ENCODE data around the gene CTBP1.

CTBP1 gene

GRCh38 chr4:1210971-1211370 lies 38.0 kb downstream of the CTBP1 start:
- DNase-seq (ENCODE audit: low read depth in 3 of 3) = no peak

GRCh38 chr4:1210241-1210841 lies 38.6 kb downstream of the CTBP1 start:
- no peak for DNase-seq (ENCODE audit: low read depth in 3 of 3)

GRCh38 chr4:1209821-1210220 lies 39.1 kb downstream of the CTBP1 start:
- no peak for DNase-seq (ENCODE audit: low read depth in 3 of 3)

GRCh38 chr4:1208970-1209704 lies 39.8 kb downstream of the CTBP1 start:
- DNase-seq (ENCODE audit: low read depth in 3 of 3) = no peak

GRCh38 chr4:1208266-1208961 lies 40.5 kb downstream of the CTBP1 start:
- no peak for DNase-seq (ENCODE audit: low read depth in 3 of 3)

- DNase-seq (ENCODE audit: low read depth in 3 of 3) = no peak
Measured at GRCh38 chr4:1207603-1208265, 41.2 kb downstream of the CTBP1 start.

- DNase-seq (ENCODE audit: low read depth in 3 of 3) = no peak
Measured at GRCh38 chr4:1207157-1207470, 41.8 kb downstream of the CTBP1 start.

- no peak for DNase-seq (ENCODE audit: low read depth in 3 of 3)
Measured at GRCh38 chr4:1206299-1207156, 42.4 kb downstream of the CTBP1 start.

- DNase-seq (ENCODE audit: low read depth in 3 of 3) = no peak
Measured at GRCh38 chr4:1205586-1206298, 43.2 kb downstream of the CTBP1 start.

GRCh38 chr4:1204828-1205585 lies 43.9 kb downstream of the CTBP1 start:
- DNase-seq (ENCODE audit: low read depth in 3 of 3) = no peak

- DNase-seq (ENCODE audit: low read depth in 3 of 3) = no peak
Measured at GRCh38 chr4:1204286-1204827, 44.6 kb downstream of the CTBP1 start.

GRCh38 chr4:1203026-1203616 lies 45.8 kb downstream of the CTBP1 start:
- no peak for DNase-seq (ENCODE audit: low read depth in 3 of 3)

- DNase-seq (ENCODE audit: low read depth in 3 of 3) = no peak
Measured at GRCh38 chr4:1202526-1203011, 46.4 kb downstream of the CTBP1 start.

- peak; percentile 58 to 78 (median 72) for DNase-seq (ENCODE audit: low read depth in 3 of 3)
Measured at GRCh38 chr4:1201851-1202525, 46.9 kb downstream of the CTBP1 start.

GRCh38 chr4:1200425-1201035 lies 48.4 kb downstream of the CTBP1 start:
- no peak for DNase-seq (ENCODE audit: low read depth in 3 of 3)

- no peak for DNase-seq (ENCODE audit: low read depth in 3 of 3)
Measured at GRCh38 chr4:1199556-1200331, 49.2 kb downstream of the CTBP1 start.

GRCh38 chr4:1198098-1198844 lies 50.7 kb downstream of the CTBP1 start:
- DNase-seq (ENCODE audit: low read depth in 3 of 3) = no peak

All from stimulated activated CD4-positive, alpha-beta T cell treated with anti-CD3 and anti-CD28 coated beads, TNF-alpha, amount 100 ng/mL, for 48 hours (primary cell).